ENCODE measurements around the gene SYT11.

DNA sequence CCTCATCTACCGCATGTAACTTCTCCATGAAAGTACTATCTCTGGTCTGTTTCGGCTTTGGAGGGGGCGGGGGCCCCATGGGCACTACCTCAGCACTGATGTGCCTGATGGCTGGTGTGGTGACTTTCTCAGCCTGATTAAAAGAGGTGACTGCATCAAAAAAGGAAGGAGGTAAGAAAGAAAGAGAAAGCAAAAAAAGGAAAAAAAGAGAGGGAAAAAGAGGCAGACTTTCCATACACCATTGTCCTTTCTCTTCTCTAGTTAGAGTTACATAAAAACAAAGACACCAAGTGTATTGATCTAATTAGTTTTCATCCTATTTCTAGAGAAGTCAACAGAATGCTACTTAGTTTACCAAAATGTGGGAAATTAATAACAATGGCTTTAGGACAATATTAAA lies 45.7 kb upstream of the SYT11 start:
- no peak for TF ChIP-seq EZH2 (IDR thresholded peaks at IDR 0.05)
- TF ChIP-seq, protein P1, sequence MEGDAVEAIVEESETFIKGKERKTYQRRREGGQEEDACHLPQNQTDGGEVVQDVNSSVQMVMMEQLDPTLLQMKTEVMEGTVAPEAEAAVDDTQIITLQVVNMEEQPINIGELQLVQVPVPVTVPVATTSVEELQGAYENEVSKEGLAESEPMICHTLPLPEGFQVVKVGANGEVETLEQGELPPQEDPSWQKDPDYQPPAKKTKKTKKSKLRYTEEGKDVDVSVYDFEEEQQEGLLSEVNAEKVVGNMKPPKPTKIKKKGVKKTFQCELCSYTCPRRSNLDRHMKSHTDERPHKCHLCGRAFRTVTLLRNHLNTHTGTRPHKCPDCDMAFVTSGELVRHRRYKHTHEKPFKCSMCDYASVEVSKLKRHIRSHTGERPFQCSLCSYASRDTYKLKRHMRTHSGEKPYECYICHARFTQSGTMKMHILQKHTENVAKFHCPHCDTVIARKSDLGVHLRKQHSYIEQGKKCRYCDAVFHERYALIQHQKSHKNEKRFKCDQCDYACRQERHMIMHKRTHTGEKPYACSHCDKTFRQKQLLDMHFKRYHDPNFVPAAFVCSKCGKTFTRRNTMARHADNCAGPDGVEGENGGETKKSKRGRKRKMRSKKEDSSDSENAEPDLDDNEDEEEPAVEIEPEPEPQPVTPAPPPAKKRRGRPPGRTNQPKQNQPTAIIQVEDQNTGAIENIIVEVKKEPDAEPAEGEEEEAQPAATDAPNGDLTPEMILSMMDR (IDR thresholded peaks at IDR 0.05): no peak
- TF ChIP-seq EZH2phosphoT487 (IDR thresholded peaks at IDR 0.05): no peak

Data from neural progenitor cell (in vitro differentiated cells).